Activated T-cell treated with anti-CD3 and anti-CD28 coated beads, Interleukin-2, amount 50 U/mL, for 4 hours (primary cell): ENCODE measurements around the gene SDK1. TPM values are rescaled to one million over a fixed set of nuclear protein-coding genes. Genes with fewer than 3 reads are reported as not detected.
"Not testable (repeated sequence)": the region's sequence is repeated elsewhere in the genome, so short reads cannot be mapped to it uniquely, and the experiment has no call there.

Experiments
- ATAC-seq, 2 donors: fragments of 200-7000 bp; cut with Tn5 transposase; one replicate each; pipeline ENCODE4 v1.10.0; 2021
- DNase-seq: peaks from one replicate; pipeline ENCODE4 v3.0.0-alpha.2; 2020
- H3K27me3 Mint-ChIP-seq: one replicate; pipeline ENCODE4 v1.8.0; 2021; ENCODE audit warnings: low read depth, mixed read lengths
- H3K36me3 Mint-ChIP-seq: one replicate; pipeline ENCODE4 v1.8.0; 2022; ENCODE audit warnings: mixed read lengths; ENCODE audit not compliant: insufficient read depth
- H3K4me1 Mint-ChIP-seq: one replicate; pipeline ENCODE4 v1.8.0; 2021; ENCODE audit warnings: low read depth, mixed read lengths
- H3K4me3 Mint-ChIP-seq: one replicate; pipeline ENCODE4 v1.8.0; 2021; ENCODE audit warnings: mild to moderate bottlenecking, moderate library complexity, mixed read lengths
- H3K9me3 Mint-ChIP-seq: one replicate; pipeline ENCODE4 v1.8.0; 2021; ENCODE audit warnings: mixed read lengths
- total RNA-seq, 3 donors: library from RNA; stranded (reverse); gene quantifications; one replicate each; pipeline ENCODE4 v1.2.1, GENCODE V29; 2021

The SDK1 gene
- total RNA-seq, 3 donors from 2014 or later: 0.05 to 0.79 (median 0.40) TPM

- Mint-ChIP-seq H3K4me1 (no peaks in the 10 kb centered on the region), H3K27me3 (peaks cover 8% of the 10 kb centered on the region), H3K4me3 (no peak overlapping the region), H3K9me3 (no peaks in the 10 kb centered on the region), H3K36me3 (no peaks in the 10 kb centered on the region)
- DNase-seq (no peak), ATAC-seq (no peak)
These were observed 652.9 kb downstream of the SDK1 start for GRCh38 chr7:3953946-3954345.

GRCh38 chr7:3955026-3955425 lies 654.0 kb downstream of the SDK1 start:
- Mint-ChIP-seq H3K36me3 (no peaks in the 10 kb centered on the region), H3K4me1 (no peaks in the 10 kb centered on the region), H3K9me3 (no peaks in the 10 kb centered on the region), H3K27me3 (peaks cover 2% of the 10 kb centered on the region), H3K4me3 (no peak overlapping the region)
- DNase-seq (no peak), ATAC-seq (no peak)

DNA sequence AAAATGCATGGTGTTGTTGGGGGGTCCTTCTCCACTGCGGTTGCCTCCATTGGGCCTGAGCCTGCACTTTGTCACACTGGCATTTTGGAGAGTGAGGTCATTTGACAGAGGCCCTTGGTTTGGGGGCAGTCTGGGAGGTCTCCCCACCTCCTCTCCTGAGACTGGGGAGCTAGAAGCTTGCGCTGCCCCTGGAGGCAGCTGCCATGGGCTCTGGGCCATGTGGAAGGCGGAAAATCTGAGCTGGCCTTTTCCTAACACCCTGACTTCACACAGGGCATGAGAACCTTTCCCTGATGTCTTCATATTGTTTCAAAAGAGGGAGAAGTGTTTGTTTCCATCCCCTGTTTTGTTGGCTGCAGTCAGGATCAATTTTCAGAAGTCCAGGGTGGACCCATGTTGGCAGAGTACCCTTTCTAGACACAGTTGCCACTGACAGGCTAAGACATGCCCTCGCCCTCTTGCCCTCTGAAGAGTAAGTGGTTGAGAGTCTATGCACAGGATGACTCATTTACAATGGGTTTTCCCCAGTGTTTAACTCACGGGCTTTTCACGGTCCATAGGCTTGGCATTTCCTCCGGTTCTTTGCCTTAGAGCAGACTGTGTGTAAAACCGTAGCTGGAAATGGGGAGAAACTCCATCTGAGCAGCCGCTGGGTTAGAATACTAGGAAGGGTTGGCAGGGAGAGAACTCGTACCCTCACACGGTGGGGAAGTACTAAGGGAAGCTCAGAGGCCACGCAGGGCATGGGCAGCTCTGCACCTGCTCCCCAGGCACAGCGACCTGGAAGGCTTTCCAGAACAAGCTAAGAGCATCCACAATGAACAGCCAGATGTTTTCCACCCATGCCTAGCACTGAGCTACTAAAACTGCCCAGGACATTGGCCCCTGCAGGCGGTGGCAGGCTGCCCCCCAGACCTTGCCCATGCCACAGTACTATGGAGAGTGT lies 655.0 kb downstream of the SDK1 start:
- Mint-ChIP-seq H3K27me3 (peaks cover 2% of the 10 kb centered on the region), H3K4me1 (no peaks in the 10 kb centered on the region), H3K4me3 (no peak overlapping the region), H3K9me3 (no peaks in the 10 kb centered on the region), H3K36me3 (no peaks in the 10 kb centered on the region)
- DNase-seq (no peak), ATAC-seq (peak; percentile 63 to 69)

- Mint-ChIP-seq H3K4me1 (no peaks in the 10 kb centered on the region), H3K36me3 (no peaks in the 10 kb centered on the region), H3K9me3 (no peaks in the 10 kb centered on the region), H3K4me3 (no peak overlapping the region), H3K27me3 (peaks cover 2% of the 10 kb centered on the region)
- DNase-seq (no peak), ATAC-seq (no peak)
These were observed 655.9 kb downstream of the SDK1 start for GRCh38 chr7:3956949-3957348.

- no peaks in the 10 kb centered on the region for H3K36me3 Mint-ChIP-seq
- no peaks in the 10 kb centered on the region for H3K4me1 Mint-ChIP-seq
- H3K27me3 Mint-ChIP-seq: peaks cover 2% of the 10 kb centered on the region
- ATAC-seq: no peak
- no peaks in the 10 kb centered on the region for H3K9me3 Mint-ChIP-seq
- no peak for DNase-seq
- no peak overlapping the region for H3K4me3 Mint-ChIP-seq
These were observed 656.5 kb downstream of the SDK1 start for GRCh38 chr7:3957472-3958108.

DNA sequence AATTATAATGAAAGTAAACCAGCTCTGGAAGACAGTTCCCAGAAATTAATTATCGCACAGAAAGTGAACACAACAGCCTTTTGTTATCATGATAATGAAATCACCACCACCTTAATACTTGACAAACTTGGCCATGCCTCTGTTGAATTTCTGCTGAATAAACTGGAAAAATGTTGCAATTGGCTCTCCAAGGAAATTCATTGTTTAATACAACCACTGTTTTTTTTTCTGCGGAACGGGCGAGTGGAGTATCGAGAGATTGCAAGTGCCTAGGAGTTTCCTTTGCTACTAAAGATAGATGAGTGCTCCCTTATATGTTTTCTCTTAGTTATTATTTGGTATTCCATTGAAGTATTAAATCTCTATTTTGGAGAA lies 657.0 kb downstream of the SDK1 start:
- H3K4me3 Mint-ChIP-seq: no peak overlapping the region
- ATAC-seq (no peak), DNase-seq (no peak)
- H3K4me1 Mint-ChIP-seq: no peaks in the 10 kb centered on the region
- no peaks in the 10 kb centered on the region for H3K36me3 Mint-ChIP-seq
- no peaks in the 10 kb centered on the region for H3K9me3 Mint-ChIP-seq
- peaks cover 2% of the 10 kb centered on the region for H3K27me3 Mint-ChIP-seq

DNA sequence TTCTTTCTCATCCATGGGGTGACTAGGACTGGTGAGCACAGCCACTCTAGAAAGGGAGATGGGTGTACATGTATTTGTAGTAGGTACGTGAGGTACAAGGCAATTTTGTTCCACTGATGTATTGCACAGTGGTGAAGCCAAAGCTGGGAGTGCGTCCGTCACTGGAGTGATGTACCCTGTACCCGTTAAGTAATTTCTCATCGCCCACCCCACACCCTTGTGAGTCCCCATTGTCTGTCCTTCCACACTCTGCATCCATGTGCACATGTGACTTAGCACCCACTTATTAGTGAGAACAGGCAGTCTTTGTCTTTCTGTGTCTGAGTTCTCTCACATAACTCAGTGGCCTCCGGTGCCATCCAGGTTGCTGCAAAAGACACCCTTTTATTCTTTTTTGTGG lies 658.3 kb downstream of the SDK1 start:
- Mint-ChIP-seq H3K9me3 (no peaks in the 10 kb centered on the region), H3K36me3 (no peaks in the 10 kb centered on the region), H3K4me1 (no peaks in the 10 kb centered on the region), H3K27me3 (peaks cover 2% of the 10 kb centered on the region), H3K4me3 (no peak overlapping the region)
- no peak for DNase-seq
- ATAC-seq: no peak

DNA sequence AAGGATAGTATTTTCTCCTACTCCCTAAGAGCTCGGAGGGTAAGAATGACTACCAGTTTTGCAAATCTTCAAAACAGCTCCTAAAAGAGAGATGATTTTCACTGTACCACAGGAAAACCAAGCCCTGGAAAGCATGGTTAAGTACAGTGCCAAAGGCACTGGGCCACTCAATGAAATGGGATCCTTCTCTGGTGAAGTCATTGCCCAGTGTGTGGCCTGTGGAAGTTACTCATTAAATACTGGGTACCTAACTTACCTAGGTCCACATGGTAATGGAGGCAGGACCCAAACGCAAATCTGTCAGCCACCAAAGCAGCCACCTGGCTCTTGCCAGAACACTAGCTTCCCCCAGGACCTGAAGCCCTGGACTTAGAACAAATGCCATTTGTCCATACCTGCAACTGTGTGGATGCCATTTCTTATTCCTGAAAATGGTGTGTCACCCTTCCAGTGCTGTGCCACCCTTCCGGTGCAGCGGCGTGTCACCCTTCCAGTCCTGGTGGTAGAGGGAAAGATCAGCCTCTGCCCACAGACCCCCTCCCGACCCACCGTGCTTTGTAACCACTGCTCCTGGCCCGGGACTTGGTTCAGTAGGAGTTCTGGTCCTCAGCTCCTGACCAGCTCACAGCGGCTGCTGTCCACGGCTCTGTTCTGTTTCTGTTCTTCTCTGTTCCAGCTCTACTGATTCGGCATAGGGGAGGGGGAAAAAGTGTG lies 659.2 kb downstream of the SDK1 start:
- no peaks in the 10 kb centered on the region for H3K4me1 Mint-ChIP-seq
- H3K27me3 Mint-ChIP-seq: peaks cover 2% of the 10 kb centered on the region
- no peak overlapping the region for H3K4me3 Mint-ChIP-seq
- no peak for DNase-seq
- no peaks in the 10 kb centered on the region for H3K36me3 Mint-ChIP-seq
- ATAC-seq: no peak
- H3K9me3 Mint-ChIP-seq: no peaks in the 10 kb centered on the region

DNA sequence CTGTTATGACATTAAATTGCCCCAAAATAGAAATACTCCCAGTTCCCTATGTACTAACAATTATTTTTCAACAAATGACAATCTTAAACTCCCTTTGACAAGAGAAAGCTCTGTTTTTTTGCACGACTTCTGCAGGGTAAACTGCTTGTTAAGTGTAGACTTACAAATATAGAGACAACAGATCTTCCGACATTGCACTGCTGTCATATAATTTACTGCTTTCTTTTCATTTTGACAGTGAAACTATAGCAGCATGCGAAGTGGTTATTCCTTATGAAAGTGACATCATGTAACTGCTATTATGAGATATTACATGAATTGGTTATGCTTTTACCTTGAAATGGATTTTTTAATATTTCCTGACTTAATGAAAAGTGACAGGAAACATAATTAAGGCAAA lies 659.9 kb downstream of the SDK1 start:
- Mint-ChIP-seq H3K36me3 (no peaks in the 10 kb centered on the region), H3K4me1 (no peaks in the 10 kb centered on the region), H3K9me3 (no peaks in the 10 kb centered on the region), H3K27me3 (peaks cover 2% of the 10 kb centered on the region), H3K4me3 (no peak overlapping the region)
- ATAC-seq (no peak), DNase-seq (no peak)

GRCh38 chr7:3961857-3962503 lies 660.9 kb downstream of the SDK1 start:
- no peak overlapping the region for H3K4me3 Mint-ChIP-seq
- no peak for ATAC-seq
- H3K9me3 Mint-ChIP-seq: no peaks in the 10 kb centered on the region
- no peak for DNase-seq
- no peaks in the 10 kb centered on the region for H3K36me3 Mint-ChIP-seq
- H3K4me1 Mint-ChIP-seq: no peaks in the 10 kb centered on the region
- H3K27me3 Mint-ChIP-seq: no peaks in the 10 kb centered on the region

DNA sequence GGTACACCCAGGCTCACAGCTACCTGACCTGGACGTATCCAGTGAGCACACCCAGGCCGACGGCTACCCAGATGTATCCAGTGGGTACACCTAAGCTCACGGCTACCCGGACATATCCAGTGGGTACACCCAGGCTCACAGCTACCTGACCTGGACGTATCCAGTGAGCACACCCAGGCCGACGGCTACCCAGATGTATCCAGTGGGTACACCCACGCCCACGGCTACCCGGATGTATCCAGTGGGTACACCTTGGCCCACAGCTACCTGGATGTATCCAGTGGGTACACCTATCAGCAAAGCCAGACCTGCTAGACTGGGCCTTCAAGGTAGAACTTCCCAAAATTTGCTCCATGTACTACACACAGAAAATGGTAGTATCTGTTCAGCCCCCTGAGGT lies 662.7 kb downstream of the SDK1 start:
- not testable (repeated sequence) for H3K27me3 Mint-ChIP-seq, ATAC-seq, H3K36me3 Mint-ChIP-seq, H3K9me3 Mint-ChIP-seq, H3K4me3 Mint-ChIP-seq, DNase-seq, H3K4me1 Mint-ChIP-seq

DNA sequence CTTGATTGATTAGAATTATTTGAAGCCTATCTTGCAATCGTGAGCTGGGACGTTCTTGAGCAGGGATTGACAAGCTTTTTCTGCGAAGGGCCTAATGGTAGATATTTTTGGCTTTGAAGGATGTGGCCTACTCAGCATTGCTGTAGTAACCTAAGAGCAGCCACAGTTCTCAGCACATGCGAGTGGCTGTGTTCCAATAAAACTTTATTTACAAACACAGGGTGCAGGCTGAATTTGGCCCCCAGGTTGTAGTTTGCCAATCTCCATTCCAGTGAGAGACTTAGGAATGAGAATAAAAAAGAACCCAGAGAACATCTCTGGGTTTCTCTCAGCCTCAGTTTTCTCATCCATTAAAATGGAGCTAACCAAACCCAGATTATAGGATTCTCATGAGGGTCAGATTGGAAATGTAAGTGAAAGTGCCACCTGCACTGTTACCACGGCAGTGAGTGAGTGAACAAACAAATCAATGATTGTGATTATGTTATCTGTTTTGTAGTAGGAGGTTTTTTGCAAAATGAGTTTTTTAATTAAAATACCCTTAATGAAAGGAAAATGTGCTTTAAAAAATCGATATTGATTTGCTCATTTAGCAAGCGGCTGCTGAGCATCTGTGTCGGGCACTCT lies 664.0 kb downstream of the SDK1 start:
- ATAC-seq: no peak
- no peak for DNase-seq
- H3K9me3 Mint-ChIP-seq: no peaks in the 10 kb centered on the region
- H3K27me3 Mint-ChIP-seq: no peaks in the 10 kb centered on the region
- H3K4me1 Mint-ChIP-seq: no peaks in the 10 kb centered on the region
- no peak overlapping the region for H3K4me3 Mint-ChIP-seq
- H3K36me3 Mint-ChIP-seq: no peaks in the 10 kb centered on the region

GRCh38 chr7:3965794-3966395 lies 664.8 kb downstream of the SDK1 start:
- Mint-ChIP-seq H3K27me3 (no peaks in the 10 kb centered on the region), H3K36me3 (no peaks in the 10 kb centered on the region), H3K4me3 (no peak overlapping the region), H3K4me1 (no peaks in the 10 kb centered on the region), H3K9me3 (no peaks in the 10 kb centered on the region)
- no peak for ATAC-seq
- DNase-seq: no peak

GRCh38 chr7:3968234-3968633 lies 667.2 kb downstream of the SDK1 start:
- H3K4me3 Mint-ChIP-seq: no peak overlapping the region
- H3K9me3 Mint-ChIP-seq: no peaks in the 10 kb centered on the region
- no peak for DNase-seq
- no peak for ATAC-seq
- peaks cover 7% of the 10 kb centered on the region for H3K27me3 Mint-ChIP-seq
- no peaks in the 10 kb centered on the region for H3K4me1 Mint-ChIP-seq
- no peaks in the 10 kb centered on the region for H3K36me3 Mint-ChIP-seq
